ENCODE measurements around the gene ABCG8. TPM values are rescaled to one million over a fixed set of nuclear protein-coding genes. Genes with fewer than 3 reads are reported as not detected.
A peak's percentile ranks its signal among the peaks of the same experiment; 100 is the strongest.

The ABCG8 gene
- total RNA-seq: not detected

DNA sequence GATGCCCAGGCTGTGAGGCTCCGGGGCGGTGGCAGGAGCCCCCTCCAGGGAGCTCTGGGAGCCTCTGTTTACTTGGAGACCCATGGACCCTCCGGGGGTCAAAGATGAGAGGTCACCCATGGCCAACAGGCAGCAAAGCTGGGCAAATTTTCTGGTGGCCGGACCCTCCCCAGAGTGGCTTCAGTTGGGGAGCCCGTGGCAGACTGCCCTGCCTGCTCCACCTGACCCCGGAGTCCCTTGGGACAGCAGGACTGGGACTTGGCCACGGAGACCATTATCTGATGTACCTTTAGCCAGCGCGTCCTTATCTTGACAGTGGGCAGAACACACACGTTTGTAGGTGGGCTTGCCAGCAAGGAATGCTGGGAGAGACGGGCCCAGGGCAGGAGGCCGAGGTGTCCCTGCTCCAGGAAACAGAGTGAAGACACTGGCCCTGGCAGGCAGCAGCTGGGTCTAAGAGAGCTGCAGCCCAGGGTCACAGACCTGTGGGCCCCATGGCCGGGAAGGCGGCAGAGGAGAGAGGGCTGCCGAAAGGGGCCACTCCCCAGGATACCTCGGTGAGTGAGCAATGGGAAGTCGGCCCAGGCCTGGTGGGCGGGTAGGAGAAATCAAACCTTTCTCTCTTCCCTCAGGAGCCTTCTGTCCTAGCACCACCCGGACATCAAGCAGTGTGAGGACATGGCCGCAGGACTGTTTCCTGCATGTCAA is at the start of gene ABCG8, which contains the start of gene ABCG5:
ABCG8 (plus strand) TSS at position 412 of the 708 bp plus-strand sequence; CDS start at position 495, 83 bp downstream.
ABCG5 (minus strand) TSS at position 280 of the 708 bp plus-strand sequence; CDS start at position 120, 160 bp downstream.
- DNase-seq (ENCODE audit: low spot score): no peak

DNA sequence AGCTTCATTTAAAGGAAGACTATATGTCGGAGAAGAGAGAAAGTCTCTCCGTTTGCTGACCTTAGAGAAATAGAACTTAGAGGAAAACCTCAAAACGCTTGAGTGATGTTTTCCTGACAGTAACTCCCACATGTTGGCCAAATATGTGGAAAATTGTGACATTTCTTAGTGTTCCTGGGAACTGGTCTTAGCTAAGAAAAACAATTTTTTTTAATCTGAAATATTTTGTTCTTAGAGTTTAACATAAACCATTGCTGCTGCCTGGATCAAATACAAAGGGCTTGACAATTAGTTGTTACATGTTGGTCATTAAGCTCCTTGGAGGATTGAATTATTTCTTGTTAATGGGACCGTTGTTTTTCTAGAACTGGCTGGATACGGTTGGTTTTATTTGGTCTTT is 48.6 kb upstream of the ABCG8 start:
- DNase-seq (ENCODE audit: low spot score): no peak

DNA sequence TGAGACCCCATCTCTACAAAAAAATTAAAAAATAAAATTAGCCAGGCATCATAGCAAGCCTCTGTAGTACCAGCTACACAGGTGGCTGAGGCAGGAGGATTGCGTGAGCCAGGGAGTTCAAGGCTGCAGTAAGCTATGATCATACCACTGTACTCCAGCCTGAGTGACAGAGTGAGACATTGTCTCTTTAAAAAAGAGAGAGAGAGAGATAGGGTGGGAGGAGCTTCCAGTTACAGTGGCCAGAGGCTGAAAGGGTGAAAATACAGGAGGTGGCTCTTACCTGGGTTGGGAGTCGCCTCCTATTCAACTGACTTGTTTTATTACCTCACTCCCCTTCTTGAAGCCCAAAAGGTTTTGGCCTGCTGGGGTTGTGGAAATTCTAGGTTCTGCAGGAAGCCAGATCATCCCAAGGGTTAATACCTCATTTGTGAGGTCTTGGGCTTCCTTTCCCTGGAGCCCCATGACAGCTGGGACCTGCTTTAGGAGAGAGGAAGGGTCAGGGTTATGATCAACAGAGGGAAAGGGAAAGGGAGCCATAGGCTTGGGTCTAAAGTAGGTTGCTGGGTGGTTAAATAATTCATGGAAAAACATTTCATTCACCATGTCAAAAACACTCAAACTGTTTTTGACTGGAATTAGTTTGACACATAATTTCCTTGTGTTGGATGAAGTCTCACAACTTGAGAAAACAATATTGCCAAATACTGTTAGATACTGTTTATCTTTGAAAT is 47.6 kb upstream of the ABCG8 start:
- DNase-seq (ENCODE audit: low spot score): no peak

DNA sequence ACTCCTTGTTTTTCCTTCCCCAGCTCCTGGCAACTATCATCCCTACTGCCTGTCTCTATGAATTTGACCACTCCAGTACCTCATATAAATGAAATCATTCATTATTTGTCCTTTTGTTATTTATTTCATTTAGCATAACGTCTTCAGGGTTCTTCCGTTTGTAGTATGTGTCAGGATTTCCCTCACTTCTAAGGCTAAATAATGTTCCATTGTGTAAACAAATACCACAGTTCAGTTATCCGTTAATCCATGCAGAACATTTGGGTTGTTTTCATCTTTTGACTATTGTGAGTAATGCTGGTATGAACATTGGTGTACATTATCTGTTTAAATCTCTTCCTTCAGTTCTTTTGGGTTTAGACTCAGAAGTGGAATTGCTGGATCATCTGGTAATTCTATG is 46.1 kb upstream of the ABCG8 start:
- no peak for DNase-seq (ENCODE audit: low spot score)

DNA sequence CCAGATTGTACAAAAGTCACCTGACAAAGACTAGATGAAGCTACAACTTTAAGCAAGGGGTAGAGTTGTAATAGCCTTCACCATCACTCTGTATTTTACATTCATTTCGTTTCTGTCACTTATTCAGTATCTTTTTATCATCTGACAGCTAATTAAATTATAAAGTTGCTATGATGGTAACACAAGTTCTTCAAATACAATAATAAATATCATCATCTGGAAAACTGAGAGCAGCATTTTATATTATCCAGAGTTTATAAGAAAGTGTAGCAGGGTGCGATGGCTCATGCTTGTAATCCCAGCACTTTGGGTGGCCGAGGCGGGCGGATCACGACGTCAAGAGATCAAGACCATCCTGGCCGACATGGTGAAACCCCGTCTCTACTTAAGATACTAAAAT is 43.8 kb upstream of the ABCG8 start:
- DNase-seq (ENCODE audit: low spot score): no peak

DNA sequence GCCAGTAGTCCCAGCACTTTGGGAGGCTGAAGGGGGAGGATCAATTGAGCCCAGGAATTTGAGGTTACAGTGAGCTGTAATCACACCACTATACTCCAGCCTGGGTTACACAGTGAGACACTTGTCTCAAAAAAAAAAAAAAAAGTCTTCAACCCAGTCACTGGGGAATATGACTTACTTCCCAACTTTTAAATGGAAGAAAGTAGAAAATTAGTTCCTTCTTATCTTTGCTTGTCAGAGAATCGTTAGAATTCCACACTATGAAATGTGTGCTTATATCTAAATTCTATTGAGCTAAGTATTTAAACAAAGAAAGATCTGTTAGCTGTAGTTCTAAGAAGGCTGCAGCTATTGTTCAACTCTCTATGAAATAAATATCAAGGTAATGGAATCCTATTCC is 42.6 kb upstream of the ABCG8 start:
- DNase-seq (ENCODE audit: low spot score): no peak

DNA sequence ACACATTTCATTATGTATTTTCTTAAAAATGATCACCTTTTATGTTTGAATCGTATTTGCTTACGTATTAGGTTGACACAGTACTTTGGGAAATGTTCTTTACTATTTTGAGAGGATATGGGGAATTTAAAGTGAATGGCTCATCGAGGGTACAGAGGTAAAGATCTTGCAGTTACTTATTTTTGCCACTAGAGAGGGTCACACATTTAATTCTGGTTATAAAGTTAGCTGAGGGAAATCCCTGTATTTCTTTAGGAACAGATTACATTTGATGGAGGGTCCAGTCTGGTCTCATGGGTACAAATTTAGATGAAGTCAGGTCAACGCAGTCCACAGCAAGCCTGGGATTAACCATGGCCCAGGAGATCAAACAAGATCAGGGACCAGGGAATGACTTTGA is 40.5 kb upstream of the ABCG8 start:
- no peak for DNase-seq (ENCODE audit: low spot score)

DNA sequence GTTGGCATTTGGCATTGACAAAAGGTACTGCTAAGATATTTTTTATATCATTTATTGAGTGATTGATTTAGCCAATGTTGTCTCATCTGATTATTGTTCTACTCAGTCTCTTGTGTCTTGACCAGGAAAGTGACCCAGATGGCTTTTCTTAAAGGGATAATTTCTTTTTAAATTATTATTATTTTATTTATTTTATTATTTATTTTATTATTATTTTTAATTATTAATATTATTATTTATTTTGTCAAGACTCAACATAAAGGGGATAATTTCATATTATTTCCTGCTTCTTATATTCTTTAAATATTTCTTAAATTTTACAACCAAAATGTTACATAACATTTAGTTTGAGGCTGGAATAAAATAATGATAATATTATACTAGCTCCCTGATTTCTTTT is 37.9 kb upstream of the ABCG8 start:
- DNase-seq (ENCODE audit: low spot score): no peak

DNA sequence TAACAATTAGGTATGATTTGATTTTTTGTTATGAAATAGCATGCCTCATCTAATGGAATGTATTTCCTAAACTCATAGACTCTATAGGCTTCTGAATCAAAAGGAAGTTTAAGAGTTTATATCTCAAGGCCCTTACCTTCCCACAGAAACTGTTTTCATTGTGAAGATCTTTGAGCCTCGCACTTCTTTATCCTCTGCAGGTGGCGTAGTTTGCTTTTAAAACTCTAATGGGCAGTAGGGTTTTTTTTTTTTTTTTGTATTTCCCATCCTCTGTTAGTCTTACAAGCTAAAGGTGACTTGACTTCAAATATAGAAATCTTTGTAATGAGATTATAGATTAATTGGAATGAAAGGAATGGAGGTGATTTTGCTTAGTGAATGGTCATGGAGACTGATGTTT is 36.6 kb upstream of the ABCG8 start:
- DNase-seq (ENCODE audit: low spot score): no peak

DNA sequence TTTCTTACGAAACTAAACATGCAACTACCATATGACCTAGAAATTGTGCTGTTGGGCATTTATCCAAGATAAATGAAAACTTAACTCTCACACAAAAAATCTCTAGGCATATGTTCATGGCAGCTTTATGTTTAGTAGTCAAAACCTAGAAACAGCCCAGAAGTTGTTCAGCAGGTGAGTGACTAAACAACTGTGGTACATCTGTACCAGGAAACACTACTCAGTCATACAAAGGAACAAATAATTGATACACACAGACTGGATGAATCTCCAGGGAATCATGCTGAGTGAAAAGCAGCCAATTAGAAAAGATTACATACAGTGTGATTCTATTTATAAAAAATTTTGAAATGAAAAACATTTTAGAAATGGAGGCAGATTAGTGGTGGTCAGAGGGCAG is 35.7 kb upstream of the ABCG8 start:
- no peak for DNase-seq (ENCODE audit: low spot score)

DNA sequence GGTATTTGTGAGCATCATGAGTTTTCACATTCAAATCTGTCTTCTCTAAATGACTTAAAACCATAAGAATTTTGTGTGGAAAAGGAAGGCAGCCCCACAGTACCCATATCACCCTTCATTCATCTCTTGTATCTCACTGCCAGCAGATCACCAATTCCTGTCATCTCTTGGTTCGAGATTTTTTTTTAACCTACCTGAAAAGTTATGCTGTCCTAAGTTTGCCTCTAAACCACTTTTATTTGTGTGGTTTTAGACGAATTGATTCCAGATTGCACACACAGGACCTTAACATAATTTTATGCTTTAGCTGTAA is 32.1 kb upstream of the ABCG8 start:
- no peak for DNase-seq (ENCODE audit: low spot score)

DNA sequence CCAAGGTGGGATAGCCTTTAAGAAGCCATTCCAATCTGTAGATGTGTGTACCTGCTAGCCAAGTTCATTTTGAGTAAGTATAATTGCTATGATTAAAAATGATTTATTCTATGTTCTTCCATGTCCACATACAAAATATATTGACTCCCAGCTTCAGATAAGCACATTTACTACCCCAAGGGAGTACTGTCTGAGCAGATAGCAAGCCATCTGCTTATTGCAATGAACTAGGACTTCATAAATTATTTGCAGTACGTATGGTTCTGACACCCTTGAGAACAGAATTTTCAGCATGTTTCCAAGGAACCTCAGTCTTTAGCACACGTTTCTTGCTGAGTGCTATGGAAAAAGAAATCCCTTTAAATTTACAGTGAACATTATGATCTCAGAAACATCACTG is 28.3 kb upstream of the ABCG8 start:
- no peak for DNase-seq (ENCODE audit: low spot score)

DNA sequence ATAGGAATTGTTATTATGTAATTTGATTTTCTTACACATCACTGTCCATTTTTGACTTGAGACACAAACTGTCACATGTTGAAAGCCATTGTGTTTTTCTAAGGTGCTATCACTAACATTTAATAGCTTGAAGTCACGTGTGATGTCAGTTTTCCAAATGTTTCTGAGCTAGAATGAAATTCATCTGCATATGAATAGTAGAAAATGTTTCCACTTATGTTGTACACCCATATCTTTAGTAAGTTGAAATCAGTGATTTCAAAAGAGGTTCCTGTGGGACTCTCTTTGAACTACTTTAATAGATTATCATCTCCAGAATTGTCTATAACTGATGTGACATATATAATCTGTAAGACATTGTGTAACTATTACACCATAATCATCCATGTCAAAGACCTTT is 27.9 kb upstream of the ABCG8 start:
- DNase-seq (ENCODE audit: low spot score): no peak

DNA sequence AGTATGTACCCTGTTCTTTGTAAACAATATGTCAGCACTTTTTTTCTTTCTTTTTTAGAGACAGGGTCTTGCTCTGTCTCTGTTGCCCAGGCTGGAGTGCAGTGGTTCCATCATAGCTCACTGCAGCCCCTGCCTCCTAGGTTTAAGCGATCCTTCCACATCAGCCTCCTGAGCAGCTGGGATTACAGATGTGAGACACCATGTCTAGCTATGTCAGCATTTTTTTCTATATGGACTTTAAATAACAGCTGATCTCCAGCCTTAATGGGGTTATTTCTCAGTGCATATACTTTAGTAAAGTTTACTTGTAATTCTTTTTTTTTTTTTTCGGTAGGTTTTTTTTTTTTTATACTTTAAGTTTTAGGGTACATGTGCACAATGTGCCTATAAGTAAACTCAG is 26.8 kb upstream of the ABCG8 start:
- no peak for DNase-seq (ENCODE audit: low spot score)

DNA sequence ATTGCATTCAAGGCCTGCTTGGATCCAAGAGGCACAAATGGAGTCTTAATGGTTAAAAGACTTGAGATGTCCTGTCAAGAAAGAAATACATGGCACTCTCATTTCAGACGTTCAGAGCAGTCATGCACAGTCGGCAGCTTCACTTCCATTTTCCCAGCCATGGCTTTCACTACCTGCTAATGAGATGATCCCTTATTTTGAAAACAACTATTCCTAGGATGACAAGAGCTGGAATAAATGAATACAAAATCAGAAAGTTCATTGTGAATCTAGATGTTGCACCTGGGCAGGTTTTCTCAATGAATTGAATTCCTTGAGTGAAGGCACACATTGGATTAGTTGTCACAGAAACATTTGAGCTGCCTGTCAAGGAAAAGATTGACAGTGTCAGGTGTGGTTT is 25.8 kb upstream of the ABCG8 start:
- DNase-seq (ENCODE audit: low spot score): no peak

DNA sequence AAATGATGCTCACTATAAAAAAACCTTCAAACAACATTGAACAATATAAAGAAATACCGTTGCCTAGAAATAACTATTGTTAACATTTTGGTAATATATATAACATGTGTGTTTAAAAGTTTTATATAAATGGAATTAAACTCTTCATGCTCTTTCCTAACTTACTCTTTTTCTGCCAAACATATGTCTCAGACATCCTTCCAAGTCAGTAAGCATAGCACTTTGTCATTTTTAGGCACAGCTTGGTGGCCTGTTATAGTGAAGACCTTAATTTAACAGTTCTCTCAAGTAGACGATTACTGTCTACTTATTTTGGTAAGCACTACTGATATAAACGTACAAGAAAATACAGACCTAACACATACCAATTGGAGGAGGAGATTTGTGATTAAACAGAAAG is 24.1 kb upstream of the ABCG8 start:
- no peak for DNase-seq (ENCODE audit: low spot score)

DNA sequence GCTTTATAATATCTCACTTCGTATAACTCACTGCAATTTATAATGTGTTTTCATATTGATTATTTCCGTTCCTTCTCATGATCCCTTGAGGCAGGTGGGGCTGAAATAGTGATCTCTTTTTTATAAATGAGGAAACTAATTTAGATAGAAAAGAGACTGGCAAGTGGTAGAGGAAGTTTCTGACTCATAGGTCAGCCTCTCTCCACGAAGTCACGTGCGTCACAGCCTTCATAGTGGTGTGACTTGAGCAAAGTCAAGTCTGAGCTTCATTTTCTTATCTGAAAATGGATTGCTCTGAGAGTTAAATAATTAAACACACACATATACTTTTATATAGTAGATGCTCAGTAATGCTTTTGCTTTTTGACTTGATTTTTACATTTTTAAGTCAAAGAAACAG is 20.0 kb upstream of the ABCG8 start:
- peak; percentile 62 for DNase-seq (ENCODE audit: low spot score)

DNA sequence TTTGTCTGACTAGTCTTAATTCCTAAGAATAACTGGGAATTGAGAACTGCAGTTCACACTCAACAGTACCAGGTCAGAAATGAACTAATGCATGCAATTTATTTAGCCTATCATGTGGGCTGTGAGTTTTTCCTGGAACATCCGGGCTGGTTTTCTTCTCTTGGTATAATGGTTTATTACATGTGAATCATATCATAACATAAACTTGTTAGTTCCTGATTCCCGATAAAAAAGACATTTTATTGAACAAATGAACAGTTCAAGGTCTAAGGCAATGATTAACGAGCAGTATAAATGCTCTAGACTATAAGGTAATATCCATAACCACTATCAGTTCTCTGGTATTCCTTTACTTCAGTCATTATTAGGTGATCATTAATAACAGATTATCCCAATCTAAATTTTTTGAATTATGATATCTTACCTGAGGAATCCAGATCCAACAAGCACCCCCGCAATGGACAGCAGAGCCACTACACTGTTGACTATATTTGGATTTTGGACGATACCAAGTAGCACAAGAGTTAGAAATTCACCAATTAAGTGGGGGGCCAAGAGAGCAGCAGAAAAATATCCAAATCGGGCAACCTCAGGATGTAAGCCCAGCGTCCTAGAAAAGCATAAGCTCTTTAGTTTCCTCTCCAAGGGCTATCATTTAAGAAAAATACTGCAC is 19.1 kb upstream of the ABCG8 start:
- DNase-seq (ENCODE audit: low spot score): no peak

DNA sequence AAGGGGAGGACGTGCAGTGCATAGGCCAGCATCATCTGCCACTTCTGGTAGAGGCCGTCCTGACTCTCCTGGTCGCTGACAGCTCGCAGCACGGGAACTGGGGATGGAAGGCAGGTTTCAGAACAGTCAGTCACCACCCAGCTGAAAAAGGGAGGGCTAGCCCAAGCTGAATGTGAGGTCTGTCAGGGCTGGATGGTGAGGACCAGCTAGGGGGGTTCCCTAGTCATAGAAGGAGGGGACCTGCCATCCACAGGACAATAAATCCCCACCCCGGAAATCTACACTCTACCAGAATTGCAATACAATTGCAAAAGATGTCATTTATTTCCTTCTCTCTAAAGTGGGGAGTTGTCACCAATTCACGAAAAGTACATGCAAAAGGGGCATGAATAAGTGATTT is 15.9 kb upstream of the ABCG8 start:
- DNase-seq (ENCODE audit: low spot score): no peak

DNA sequence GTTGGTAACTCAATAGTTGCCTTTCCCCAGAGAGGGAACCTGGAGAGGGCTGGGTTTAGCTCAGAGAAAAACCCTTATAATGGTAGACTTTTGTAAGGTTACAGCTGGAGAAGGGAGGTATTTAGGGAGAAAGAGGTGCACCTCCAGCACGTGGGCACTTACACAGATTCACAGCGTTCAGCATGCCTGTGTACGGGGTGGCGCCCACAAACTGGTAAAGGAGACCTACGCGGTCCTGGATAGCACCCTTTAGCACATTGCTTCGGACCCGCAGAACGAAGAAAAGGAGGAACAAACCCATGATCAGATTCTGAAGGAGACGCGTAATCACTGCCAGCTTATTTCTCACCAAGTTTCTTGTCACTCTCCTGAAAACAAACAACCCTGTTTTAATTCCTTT is 15.0 kb upstream of the ABCG8 start:
- DNase-seq (ENCODE audit: low spot score): no peak

DNA sequence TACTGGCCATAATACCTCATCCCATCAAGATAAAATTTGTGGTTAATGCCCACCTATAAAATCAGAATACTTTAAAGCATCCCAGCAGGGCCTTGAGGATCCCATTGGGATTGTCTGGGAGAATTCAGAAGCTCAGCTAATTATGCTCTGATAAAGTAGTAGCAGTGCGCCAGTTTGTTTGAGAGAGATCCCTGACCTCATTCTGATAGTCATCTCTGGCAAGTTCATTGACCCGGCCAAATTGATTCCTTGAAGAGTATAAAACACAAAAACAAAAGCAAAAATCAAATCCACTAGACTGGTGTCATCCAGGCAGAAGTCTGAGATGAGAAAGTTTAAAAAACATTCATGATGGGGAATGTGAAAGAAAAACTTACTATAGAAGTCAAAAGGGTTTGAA is 14.3 kb upstream of the ABCG8 start:
- no peak for DNase-seq (ENCODE audit: low spot score)

DNA sequence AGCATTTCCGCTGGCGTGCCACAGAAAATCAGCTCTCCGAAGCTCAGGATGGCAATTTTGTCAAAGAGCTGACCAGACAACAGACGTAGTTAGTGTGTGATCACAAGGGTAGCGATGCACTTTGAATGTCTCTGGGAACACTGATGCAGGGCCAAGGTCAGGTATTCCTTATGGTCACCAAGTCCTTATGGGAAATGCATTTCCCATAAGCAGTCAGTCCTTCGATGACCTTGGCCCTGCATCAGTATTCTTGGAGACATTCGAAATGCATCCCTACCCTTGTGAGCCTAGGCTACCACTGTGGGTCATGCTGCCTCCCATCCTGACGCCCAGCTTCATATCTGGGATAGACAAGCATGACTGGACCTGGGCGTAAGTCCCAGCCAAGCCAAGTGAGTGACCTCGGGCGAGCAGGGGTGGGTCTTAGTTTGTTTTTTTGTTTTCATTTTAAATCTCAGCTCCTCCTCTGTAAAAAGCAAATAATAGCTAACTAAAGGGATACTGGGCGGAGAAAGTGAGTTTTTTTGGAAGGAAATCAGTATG is 13.7 kb upstream of the ABCG8 start:
- DNase-seq (ENCODE audit: low spot score): no peak

DNA sequence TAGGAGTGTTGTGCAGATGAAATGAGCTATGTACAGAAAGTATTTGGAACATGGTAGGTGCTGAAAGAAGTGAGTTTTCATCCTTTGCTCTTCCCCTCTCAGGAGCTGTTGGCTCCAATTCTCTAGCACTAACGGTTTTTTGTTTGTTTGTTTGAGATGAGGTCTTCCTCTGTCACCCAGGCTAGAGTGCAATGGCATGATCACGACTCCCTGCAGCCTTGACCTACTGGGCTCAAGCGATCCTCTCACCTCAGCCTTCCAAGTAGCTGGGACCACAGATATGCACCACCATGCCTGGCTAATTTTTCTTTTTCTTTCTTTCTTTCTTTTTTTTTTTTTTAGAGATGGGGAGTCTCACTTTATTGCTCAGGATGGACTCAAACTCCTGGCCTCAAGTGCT is 12.9 kb upstream of the ABCG8 start:
- DNase-seq (ENCODE audit: low spot score): no peak

Measured in ureter (tissue), 1 donor.